ENCODE results near the gene TULP4.
"Not testable (repeated sequence)": the region's sequence is repeated elsewhere in the genome, so short reads cannot be mapped to it uniquely, and the experiment has no call there.

TULP4 gene

DNA sequence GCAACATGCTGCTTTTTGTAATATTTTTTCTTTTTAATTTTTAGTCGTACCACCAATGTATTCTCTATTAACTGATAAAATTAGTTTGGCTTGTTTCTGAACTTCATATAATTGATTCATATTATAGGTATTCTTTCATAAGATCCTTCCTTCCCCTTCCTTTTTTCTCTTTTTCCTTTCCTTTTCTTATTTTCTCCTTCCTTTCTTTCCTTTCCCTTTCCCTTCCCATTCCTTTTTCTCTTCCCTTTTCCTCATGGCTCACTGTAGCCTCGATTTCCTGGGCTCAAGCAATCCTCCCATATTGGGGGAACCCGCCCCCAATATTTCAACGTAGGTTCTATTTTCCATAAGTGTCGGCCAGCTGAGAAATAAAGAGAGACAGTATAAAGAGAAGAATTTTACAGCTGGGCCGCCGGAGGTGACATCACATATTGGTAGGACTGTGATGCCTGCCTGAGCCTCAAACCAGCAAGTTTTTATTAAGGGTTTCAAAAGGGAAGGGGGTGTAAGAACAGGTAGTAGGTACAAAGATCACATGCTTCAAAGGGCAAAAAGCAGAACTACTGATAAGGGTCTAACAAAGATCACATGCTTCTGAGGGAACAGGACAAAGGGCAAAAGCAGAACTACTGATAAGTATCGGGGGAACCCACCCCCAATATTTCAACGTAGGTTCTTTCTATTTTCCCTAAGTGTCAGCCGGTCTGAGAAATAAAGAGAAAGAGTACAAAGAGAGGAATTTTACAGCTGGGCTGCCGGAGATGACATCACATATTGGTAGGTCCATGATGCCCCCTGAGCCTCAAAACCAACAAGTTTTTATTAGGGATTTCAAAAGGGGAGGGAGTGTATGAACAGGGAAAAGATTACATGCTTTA lies 16.1 kb upstream of the TULP4 start:
- DNase-seq, result not testable (repeated sequence)

GRCh38 chr6:158296854-158297324 lies 15.4 kb upstream of the TULP4 start:
- DNase-seq, result not testable (repeated sequence)

DNA sequence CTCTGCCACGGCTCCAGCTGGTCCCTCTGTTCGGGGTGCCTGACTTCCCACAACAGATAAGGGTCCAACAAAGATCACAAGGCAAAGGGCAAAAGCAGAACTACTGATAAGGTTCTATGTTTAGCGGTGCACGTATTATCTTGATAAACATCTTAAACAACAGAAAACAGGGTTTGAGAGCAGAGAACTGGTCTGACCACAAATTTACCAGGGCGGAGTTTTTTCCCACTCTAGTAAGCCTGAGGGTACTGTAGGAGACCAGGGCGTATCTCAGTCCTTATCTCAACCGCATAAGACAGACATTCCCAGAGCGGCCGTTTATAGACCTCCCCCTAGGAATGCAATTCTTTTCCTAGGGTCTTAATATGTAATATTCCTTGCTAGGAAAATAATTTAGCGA lies 14.6 kb upstream of the TULP4 start:
- DNase-seq, result not testable (repeated sequence)

DNA sequence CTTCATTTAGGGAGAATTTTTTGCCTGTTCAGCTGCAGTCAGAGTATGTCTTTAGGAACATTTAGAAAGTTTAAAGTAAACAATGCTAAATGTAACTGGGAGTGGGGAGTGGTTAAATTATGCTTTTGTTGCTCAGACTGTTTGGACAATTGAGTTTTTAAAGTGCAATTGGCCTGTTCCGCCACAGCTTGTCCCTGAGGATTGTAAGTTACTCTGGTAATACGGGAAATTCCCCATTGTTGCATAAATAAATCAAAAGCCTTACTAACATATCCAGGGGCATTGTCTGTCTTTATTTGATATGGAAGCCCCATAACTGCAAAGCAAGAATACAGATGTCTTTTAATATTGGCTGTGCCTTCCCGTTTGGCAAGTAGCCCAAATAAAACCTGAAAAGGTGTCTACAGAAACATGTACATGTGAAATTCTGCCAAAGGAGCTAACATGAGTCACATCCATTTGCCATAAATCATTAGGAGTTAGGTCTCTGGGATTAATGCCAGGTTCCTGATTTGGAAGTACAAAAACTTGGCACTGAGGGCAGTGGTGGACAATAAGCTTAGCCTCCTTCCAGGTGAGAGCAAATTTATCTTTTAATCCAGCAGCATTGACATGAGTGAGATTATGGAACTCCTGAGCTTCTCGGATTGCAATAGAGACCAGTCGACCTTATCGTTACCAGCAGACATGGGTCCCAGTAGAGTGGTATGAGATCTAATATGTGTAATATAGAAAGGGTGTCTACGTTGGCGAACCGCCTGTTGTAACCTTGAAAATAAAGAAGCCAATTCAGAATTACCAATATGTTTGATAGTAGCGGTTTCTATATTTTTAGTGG lies 11.7 kb upstream of the TULP4 start:
- DNase-seq, result not testable (repeated sequence)

GRCh38 chr6:158301561-158301960 lies 10.7 kb upstream of the TULP4 start:
- not testable (repeated sequence) for DNase-seq

DNA sequence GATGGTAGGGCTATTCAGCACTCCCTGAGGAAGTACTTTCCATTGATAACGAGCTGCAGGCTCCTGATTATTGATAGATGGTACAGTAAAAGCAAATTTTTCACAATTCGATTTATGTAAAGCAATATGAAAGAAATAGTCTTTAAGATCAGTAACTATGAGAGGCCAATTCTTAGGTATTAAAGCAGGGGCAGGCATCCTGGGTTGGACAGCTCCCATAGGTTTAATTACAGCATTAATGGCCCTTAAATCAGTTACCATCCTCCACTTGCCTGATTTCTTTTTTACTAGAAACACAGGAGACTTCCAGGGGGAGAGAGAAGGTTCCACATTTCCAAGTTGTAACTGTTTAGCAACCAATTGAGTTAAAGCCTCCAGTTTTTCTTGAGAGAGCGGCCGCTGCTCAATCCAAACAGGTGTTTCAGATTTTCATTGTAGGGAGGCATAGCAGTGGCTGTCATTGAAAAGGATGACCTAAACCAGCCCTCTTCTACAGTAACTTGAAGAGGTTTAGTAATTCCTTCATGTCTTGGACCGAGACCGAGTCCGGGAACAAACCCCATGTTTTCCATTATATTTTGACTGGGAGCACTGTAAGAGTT lies 10.0 kb upstream of the TULP4 start:
- not testable (repeated sequence) for DNase-seq

DNA sequence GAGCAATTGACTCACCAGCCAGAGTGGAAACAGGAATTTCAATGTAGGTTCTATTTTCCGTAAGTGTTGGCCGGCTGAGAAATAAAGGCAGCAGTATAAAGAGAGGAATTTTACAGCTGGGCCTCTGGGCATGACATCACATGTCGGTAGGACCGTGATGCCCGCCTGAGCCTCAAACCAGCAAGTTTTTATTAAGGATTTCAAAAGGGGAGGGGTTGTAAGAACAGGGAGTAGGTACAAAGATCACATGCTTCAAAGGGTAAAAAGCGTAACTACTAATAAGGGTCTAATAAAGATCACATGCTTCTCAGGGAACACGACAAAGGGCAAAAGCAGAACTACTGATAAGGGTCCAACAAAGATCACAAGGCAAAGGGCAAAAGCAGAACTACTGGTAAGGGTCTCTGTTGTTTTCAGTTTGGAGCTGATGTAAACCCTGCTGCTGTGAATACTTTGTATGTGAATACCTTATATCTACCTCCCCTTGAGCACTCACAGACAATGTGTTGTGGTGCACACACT lies 9.0 kb upstream of the TULP4 start:
- DNase-seq, result no peak

DNA sequence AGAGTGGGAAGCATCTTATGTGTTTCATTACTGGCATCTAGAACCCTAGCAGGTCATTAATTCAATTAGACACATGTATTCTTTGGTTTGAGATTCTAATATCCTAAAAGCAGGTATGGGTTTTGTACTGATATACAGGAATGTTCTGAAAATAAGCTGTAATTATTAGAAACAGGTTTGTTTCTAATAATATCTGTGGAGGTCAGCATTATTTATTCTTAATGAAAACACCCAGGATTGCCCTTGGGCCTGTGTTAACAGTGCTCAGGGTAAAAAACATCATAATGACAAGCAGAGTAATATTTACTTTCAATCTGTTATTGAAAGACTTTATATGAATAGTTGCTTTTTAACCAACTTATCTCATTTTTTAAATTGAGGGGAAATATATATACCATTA lies 8.0 kb upstream of the TULP4 start:
- DNase-seq, result no peak

DNA sequence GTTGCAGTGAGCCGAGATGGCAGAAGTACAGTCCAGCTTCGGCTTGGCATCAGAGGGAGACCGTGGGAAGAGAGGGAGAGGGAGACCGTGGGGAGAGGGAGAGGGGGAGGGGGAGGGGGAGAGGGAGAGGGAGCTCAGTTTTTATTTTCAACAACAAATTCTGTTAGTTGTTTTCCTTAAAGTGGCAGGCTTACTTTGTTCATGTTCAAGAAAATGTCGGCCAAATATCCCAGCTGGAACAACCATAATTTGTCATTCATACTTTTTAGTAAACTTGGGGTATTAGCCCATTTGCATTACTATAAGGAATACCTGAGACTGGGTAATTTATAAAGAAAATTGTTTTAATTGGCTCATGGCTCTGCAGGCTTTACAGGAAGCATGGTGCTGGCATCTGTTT lies 2.5 kb upstream of the TULP4 start:
- no peak for DNase-seq

DNA sequence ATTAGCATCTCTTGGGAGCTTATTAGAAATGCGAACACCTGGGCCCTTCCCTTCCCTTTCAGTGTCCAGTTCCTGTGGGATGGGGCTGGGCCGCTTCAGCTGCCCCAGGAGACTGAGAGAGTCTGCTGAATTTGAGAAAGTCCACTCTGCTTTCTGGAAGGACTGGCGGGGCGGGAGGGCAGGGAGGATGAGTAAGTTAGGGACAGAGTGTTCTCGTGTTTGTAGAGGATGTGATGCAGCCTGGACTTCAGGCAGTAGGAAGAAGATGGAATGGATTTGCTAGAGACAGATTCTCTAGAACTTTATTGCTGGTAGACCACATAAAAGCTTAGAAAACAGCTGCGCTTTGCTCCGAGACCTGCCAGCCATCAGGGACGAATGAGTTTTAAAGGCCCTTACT lies 1.1 kb upstream of the TULP4 start:
- no peak for DNase-seq

GRCh38 chr6:158311626-158312025 lies 639 bp upstream of the TULP4 start:
- DNase-seq, result no peak

GRCh38 chr6:158312672-158313397 lies 570 bp downstream of the TULP4 start:
- DNase-seq, result no peak

- DNase-seq, result no peak
Measured at GRCh38 chr6:158313989-158314388, 1.7 kb downstream of the TULP4 start.

- no peak for DNase-seq
Measured at GRCh38 chr6:158314737-158315136, 2.5 kb downstream of the TULP4 start.

DNA sequence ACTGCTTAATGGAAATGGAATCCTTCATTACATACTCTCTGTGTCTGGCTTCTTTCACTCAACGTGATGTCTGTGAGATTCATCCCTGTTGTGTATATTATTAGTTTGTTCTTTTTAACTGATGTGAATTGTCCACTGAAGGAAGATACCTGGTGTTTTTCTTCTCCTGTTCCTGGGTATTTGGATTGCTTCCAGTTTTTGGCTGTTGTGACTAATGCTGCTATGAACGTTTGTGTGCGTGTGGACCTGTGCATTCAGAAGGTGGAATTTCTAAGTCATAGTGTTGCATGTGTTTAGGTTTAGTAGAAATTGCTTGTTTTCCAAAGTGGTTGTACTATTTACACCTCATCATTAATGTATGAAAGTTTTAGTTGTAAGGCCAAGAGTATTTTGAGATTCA lies 3.8 kb downstream of the TULP4 start:
- DNase-seq, result no peak

GRCh38 chr6:158321960-158322359 lies 9.7 kb downstream of the TULP4 start:
- DNase-seq, result no peak

DNA sequence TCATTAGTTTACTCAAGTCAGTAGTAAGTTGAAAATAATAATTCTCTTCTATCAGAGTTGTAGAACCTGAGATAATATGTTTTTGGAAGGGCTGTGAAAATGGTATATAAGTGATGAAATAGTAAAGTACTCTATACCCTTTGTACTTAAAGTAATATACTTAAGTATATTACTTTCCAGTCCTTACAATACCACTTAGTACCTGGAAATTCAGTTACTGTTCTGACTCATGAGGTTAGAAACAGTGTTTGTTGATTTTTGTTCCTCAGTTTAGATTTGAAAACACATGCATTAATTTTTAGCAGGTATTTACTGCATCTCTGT lies 10.1 kb downstream of the TULP4 start:
- DNase-seq, result no peak

DNA sequence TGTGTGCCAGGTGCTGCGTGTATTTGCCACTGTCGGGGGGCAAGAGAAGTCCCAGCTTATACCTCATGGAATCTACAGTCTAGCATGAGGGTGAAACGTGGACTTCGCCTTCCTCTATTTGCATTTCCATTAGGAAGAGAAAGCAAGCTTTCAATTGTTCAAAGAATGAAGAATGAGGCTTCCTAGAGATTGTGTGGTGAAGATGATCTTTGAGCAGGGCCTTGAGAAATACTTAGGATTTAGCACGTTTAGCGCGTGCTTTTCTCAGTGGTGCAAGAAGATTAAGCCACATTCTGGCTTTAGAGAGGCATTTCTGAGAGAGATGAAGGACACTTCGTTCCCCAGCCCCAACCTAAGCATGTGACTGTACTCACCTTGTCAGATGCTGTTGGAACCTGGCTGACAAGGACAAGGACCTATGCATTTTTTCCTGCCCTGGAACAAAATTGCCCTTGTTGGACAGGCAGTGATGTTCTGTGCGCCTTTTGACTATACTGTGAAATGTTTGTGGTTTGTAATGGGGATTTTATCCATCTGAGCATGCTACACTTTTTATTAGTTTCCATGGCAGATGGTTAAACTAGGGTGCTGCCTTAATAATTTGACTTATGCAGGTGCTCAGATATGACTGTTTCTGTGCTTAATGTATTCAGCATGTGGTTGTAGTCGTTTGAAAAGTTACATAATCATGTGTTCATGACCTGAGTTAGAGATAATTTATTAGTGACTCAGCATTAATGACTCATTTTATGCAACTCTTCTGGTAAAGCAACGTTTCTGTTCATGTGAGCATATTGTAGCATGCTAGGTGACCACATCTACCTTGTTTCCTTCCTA lies 10.7 kb downstream of the TULP4 start:
- no peak for DNase-seq

DNA sequence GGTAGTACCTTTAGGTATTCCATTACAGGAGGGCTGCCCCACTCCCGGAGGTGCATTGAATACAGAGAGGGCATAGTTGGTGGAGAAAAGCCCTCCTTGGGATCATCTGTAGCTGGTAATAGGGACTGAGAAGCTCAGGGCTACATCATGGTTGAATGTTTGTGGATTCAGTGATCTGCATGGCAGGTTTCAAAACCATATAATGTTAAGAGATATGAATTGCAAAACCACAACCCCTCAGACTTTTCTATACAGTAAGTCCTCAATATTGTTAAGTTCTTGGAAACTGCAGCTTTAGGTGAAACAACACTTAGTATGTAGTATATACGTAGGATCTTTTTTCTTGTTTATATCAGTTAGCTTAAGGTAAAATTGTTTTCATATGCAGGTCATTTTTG lies 11.3 kb downstream of the TULP4 start:
- DNase-seq, result no peak

DNA sequence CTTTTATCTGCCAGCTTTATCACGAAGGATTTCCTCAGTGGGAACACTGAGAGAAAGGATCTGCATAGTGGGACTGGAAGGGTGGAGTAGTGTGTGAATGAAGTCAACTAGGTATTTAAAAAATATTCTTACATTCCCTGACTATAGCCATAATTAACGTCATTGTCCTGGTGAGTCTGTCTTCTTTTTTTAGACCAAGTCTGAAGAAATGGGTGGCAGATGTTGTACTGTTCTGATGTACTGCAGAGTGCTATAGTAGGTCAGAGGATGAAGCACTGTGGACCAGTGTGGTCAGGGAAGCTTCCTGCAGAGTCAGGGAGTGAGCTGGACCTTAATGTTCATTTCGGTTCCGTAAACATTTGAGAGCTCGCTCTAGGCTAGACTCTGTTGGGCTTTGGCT lies 11.9 kb downstream of the TULP4 start:
- DNase-seq, result no peak

- no peak for DNase-seq
Measured at GRCh38 chr6:158327211-158327610, 14.9 kb downstream of the TULP4 start.

DNA sequence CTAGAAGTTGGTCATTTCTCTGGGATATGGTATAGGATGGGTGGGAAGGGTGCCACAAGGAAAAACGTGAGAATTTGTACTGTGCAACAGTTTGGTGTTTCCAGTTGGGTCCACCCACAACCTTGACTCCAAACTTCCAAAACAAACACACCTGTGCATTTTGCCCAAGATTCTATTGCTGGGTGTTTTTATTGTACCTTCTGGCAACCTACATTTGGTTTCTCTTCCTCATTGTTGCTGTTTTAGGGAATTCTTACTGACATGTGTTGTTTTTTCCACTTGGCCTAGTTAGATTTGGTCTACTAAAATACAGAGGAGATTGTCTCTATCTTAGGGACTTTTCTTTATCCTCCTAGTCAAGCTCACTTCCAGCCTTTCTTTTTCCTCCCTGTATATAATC lies 16.7 kb downstream of the TULP4 start:
- DNase-seq, result no peak
